Measurements from ENCODE around the gene FBLN7. TPM values are rescaled to one million over a fixed set of nuclear protein-coding genes. Genes with fewer than 3 reads are reported as not detected.

Gene FBLN7
- total RNA-seq, 1 donor from 2014 or later: 3.9 TPM

- no peak for TF ChIP-seq CTCF (IDR thresholded peaks at IDR 0.05)
- Mint-ChIP-seq H3K27me3 (ENCODE audit: unreplicated experiment) (no peaks in the 10 kb centered on the region), H3K9me3 (ENCODE audit: unreplicated experiment) (peaks cover 2% of the 10 kb centered on the region), H3K27ac (ENCODE audit: unreplicated experiment) (no peak overlapping the region), H3K36me3 (ENCODE audit: unreplicated experiment) (peaks cover 19% of the 10 kb centered on the region), H3K4me3 (ENCODE audit: unreplicated experiment) (no peak overlapping the region), H3K4me1 (ENCODE audit: unreplicated experiment) (no peaks in the 10 kb centered on the region)
- DNase-seq (ENCODE audit: extremely low spot score, unreplicated experiment): no peak
These were observed 20.0 kb upstream of the FBLN7 start for GRCh38 chr2:112118148-112118547.

- peak; percentile 78 for TF ChIP-seq CTCF (IDR thresholded peaks at IDR 0.05)
- Mint-ChIP-seq H3K36me3 (ENCODE audit: unreplicated experiment) (peaks cover 32% of the 10 kb centered on the region), H3K27ac (ENCODE audit: unreplicated experiment) (no peak overlapping the region), H3K27me3 (ENCODE audit: unreplicated experiment) (no peaks in the 10 kb centered on the region), H3K4me1 (ENCODE audit: unreplicated experiment) (no peaks in the 10 kb centered on the region), H3K4me3 (ENCODE audit: unreplicated experiment) (no peak overlapping the region), H3K9me3 (ENCODE audit: unreplicated experiment) (peaks cover 19% of the 10 kb centered on the region)
- no peak for DNase-seq (ENCODE audit: extremely low spot score, unreplicated experiment)
These were observed 16.4 kb upstream of the FBLN7 start for GRCh38 chr2:112121682-112122254.

- Mint-ChIP-seq H3K27ac (ENCODE audit: unreplicated experiment) (no peak overlapping the region), H3K27me3 (ENCODE audit: unreplicated experiment) (no peaks in the 10 kb centered on the region), H3K9me3 (ENCODE audit: unreplicated experiment) (peaks cover 40% of the 10 kb centered on the region), H3K36me3 (ENCODE audit: unreplicated experiment) (peaks cover 13% of the 10 kb centered on the region), H3K4me3 (ENCODE audit: unreplicated experiment) (no peak overlapping the region), H3K4me1 (ENCODE audit: unreplicated experiment) (no peaks in the 10 kb centered on the region)
- TF ChIP-seq CTCF (IDR thresholded peaks at IDR 0.05): no peak
- DNase-seq (ENCODE audit: extremely low spot score, unreplicated experiment): no peak
These were observed 9.1 kb upstream of the FBLN7 start for GRCh38 chr2:112129060-112129459.

- H3K4me1 Mint-ChIP-seq (ENCODE audit: unreplicated experiment): peaks cover 6% of the 10 kb centered on the region
- H3K27me3 Mint-ChIP-seq (ENCODE audit: unreplicated experiment): no peaks in the 10 kb centered on the region
These were observed 4.8 kb upstream of the FBLN7 start for GRCh38 chr2:112133344-112133743.

GRCh38 chr2:112134120-112134519 is 4.1 kb upstream of the FBLN7 start:
- Mint-ChIP-seq H3K27ac (ENCODE audit: unreplicated experiment) (no peak overlapping the region), H3K27me3 (ENCODE audit: unreplicated experiment) (no peaks in the 10 kb centered on the region), H3K4me1 (ENCODE audit: unreplicated experiment) (peaks cover 6% of the 10 kb centered on the region), H3K4me3 (ENCODE audit: unreplicated experiment) (no peak overlapping the region), H3K9me3 (ENCODE audit: unreplicated experiment) (peaks cover 10% of the 10 kb centered on the region), H3K36me3 (ENCODE audit: unreplicated experiment) (peaks cover 1% of the 10 kb centered on the region)
- TF ChIP-seq CTCF (IDR thresholded peaks at IDR 0.05): no peak
- DNase-seq (ENCODE audit: extremely low spot score, unreplicated experiment): no peak

More at GRCh38 chr2:112133344-112133743, 4.8 kb upstream of the FBLN7 start:
- Mint-ChIP-seq H3K9me3 (ENCODE audit: unreplicated experiment) (peaks cover 16% of the 10 kb centered on the region), H3K4me3 (ENCODE audit: unreplicated experiment) (no peak overlapping the region), H3K27ac (ENCODE audit: unreplicated experiment) (no peak overlapping the region), H3K36me3 (ENCODE audit: unreplicated experiment) (peaks cover 1% of the 10 kb centered on the region)
- no peak for TF ChIP-seq CTCF (IDR thresholded peaks at IDR 0.05)
- no peak for DNase-seq (ENCODE audit: extremely low spot score, unreplicated experiment)
